HG03354 (cell line): ENCODE data around the gene GSG1L.

Experiments used
- ATAC-seq: cut with Tn5 transposase; IDR thresholded peaks from one replicate; pipeline ENCODE4 v1.9.1; 2021; ENCODE audit warnings: mild to moderate bottlenecking; ENCODE audit not compliant: unreplicated experiment, poor library complexity, severe bottlenecking

GSG1L gene

DNA sequence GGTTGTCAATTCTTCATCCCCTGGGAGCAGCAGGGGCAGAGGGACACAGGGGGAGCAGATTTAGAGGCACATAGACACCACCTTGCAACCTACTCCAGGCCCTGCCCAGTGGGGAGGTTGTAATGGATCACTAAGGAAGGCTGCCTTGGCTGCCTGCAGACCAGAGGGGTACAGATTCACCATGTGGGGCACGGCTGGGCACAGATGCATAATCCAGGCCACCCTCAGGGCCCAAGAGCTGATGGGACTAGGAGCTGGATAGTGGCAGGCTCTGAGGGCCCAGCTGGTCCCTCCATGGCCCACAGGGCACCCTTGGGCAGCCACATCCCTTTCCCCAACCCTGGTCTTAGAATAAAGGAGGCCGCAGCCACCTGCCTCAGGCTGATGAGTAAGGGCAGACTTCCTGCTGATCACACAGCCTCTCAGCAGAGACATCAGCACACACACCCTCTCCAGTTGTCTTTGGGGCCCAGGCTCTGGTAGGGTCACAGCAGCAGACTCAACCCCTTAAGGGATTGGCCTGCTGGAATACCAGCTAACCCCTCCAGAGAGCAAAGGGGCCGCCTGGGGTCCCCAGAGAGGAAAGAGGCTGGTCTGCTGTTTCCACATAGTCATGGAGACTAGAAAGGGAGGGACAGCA is 224.9 kb downstream of the GSG1L start:
- ATAC-seq, result no peak

DNA sequence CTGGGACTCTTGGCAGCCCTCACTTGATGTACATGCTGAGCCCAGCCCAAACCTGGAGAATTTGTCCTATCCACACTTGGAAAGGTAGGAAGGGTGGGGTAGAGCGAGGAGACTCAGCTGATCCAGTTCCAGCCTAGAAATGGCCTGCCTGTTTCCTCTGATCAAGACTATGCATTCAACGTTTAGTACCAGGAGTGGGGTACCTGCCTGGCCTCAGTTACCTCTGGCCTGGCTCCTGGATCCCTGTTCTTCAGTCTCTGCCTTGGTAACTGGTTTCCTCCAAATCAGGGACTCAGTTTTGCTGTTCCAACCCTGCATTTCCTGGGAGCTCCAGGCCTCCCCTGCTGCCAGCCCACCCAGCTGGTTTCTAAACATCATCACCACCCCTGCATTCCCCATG is 233.5 kb downstream of the GSG1L start:
- ATAC-seq, result no peak

DNA sequence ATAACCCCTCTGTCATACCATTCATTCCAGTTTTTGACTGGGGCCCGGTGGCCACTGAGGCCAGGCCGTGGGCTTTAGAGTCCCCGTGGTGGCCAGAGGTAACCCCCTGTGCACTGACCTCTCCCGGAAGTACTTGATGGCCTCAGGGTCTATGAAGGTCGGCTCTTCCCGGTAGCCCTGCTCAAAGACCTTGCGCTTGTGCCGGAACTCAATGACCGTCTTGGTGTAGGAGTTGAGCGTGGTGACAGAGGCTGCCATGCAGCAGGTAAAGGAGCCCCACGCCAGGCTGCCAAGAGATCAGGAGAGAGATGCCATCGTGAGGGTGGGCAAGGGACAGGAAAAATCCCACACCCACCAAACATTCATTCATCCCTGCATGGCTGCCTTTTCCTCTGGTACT is 234.8 kb downstream of the GSG1L start:
- ATAC-seq, result no peak

DNA sequence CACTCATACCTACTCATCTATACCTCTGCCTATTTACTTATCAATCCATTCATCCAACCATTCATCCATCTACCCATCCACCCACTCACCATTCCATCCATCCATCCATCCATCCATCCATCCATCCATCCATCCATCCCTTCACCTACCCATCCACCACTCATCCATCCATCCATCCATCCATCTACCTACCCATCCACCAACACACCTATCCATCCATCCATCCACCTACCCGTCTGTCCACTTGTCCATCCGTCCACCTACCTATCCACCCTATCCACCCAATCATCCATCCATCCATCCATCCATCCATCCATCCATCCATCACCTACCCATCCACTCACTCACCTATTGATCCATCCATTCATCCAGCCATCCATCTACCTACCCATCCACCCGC is 235.7 kb downstream of the GSG1L start:
- no peak for ATAC-seq

DNA sequence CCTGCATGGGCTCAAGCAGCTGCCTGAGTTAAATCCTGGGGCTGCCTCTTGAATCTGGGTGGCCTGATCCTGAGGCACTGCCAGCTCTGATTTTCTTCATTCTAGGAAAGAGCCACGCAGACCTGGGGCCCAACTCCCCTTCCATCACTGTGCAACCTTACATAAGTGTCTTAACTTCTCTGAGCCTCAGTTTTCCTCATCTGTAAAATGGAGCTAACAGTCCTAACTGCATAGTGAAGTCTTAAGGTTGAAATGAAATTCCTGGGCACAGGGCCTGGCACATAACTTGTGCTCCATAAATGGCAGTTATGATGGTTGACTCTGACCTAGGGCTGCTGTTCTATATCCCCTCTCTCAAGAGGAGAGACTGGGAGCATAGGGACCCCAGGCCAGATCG is 236.6 kb downstream of the GSG1L start:
- no peak for ATAC-seq

DNA sequence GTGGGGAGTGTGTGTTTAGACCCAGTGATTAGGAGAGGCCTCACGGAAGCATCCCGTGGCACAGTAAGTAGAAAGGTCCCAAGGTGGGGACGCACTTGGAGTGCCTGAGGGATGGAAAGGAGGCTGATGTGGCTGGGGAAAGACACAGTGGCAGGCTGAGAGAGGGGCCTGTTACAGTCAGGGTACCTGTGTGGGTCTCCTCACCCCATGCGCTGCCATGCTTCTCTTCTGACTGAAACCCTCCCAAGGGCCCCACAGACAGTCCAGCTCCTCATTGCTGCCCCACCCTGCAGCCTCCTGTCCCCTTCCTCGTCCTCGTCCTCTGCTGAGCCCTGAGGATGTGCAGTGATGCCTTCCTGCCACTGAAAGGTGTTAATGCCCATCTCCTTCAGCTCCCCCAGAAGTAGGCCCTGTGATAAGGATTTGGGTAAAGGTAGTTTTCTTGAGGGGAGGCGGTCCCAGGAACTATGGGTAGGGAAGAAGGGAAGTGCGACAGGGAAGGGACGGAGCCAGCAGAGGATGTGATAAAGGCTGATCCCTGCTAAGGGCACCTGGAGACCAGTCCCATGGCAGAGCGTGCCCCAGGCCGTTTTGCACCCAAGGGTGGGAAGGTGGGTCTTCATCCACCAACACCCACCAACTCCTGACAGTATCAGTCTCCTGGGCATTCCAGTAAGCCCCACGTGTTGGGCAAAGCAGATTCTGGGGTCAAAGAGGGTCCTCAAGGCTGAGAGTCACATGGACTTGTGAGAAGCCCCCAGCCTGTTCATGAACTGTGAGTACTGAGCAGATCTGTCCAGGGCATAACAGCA is 237.2 kb downstream of the GSG1L start:
- ATAC-seq, result no peak

DNA sequence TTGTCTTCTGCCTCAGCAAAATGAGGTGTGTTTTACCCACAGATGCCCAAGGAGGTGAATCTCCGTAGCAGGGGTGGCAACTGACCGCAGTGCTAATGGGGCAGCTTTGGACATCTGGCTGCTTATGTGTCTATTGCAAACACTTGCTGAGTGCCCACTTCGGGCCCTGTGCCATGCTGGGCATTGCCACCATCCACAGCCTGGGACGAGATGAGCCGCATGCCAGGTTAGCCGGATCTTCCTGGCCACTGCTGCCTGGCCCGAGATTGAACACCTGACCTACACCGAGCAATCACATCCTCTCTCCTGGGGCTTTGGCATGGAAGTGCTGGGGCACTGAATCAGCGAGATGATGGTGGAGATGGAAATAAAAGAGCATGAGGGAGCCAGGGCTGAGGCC is 238.7 kb downstream of the GSG1L start:
- ATAC-seq, result no peak

DNA sequence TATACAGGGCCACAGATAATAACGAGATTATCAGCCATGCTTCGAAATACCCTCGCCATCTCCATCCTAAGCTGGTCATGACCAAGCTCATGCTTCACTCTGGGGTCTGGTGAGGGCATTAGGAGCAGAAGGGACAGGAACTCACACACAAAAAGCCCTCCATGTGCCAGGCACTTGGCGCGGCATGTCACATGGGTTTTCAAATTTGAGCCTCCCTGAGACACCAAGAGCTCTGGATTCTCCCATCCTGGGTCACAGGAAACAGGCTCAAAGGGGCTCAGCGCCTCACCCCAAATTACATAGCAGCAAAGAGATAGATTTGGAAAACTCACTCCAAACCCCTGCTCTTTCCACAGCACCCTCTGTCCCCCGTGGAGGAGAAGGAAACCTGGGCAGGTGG is 239.5 kb downstream of the GSG1L start:
- ATAC-seq, result no peak

DNA sequence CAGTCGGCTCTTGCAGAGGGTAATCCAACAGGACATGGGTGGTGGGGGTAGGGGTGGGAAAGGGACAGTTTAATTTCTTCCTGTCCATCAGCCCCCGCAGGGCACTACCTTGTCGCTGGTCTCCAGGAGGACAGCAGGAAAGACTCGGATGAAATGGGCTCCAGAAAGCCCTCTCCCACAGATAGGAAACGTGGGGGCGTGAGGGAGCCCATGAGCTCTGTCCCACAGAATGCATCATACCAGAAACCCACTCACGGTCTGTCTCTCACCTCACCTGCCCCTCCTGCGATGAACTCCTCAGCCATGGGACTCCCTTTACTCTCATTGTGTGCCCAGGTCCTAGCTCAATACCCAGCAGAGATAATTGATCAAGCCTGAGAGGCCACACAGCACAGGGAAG is 240.1 kb downstream of the GSG1L start:
- no peak for ATAC-seq

DNA sequence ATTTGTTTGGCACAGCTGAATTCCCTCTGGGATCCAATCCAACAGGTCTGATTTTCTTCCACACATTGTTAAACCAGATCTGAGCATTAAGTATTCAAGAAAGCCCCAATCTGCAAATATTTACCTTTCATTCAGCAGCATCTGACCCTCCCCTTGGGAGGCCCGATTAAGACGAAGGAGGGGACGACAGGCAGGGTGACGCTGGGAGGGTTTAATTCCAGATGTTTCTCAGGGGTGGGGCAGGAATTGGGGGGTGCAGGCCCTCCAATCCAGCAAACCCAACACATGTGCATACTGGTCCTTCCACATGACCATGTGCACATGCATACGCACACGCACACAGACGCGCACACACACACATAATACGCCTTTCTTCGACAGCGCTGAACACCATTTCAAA is 240.5 kb downstream of the GSG1L start:
- ATAC-seq, result no peak

DNA sequence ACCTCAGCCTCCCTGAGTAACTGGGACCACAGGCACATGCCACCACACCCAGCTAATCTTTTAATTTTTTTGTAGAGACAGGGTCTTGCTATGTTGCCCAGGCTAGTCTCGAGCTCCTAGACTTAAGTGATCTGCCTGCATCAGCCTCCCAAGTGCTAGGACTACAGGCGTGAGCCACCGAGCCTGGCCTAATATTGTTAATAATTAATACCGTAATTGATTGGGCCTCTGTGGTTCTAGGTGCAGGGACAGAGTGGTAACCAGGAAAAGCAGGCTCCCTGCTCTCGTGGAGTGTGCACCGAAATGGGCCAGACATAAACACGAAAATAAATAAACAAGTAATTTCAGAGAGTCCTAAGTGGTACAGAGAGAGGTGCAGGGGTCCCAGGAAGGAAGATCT is 241.0 kb downstream of the GSG1L start:
- no peak for ATAC-seq

DNA sequence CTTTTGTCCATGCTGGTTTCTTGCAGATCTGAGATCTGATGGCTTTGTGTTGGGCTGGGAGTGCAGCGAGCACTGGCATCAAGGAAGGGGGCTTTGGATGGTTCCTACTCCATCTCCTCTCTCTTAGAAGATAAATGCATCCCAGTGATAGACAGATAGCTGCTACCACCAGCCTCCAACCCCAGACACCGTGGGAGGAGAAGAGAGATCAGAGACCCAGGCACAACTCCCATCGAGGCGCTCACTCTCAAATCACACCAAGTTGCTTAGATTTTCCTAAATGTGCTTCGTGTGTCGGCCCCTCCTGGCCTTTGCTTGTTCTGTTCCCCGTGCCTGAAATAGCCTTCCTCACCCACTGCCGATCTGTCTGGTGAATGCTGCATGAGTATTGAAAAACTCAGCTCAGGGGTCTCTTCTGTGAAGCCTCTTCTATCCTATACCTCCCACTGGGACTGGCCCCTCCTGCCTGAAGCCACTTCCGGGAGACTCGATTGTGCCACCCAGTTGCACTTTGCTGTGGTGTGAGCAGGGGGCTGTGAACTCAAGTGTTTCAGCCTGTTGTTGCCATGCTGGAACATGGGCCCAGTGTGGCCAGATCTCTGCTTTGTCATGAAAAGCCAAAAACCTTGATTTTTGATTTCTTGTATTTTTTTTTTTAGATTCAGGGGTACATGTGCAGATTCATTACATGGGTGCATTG is 242.7 kb downstream of the GSG1L start:
- no peak for ATAC-seq

DNA sequence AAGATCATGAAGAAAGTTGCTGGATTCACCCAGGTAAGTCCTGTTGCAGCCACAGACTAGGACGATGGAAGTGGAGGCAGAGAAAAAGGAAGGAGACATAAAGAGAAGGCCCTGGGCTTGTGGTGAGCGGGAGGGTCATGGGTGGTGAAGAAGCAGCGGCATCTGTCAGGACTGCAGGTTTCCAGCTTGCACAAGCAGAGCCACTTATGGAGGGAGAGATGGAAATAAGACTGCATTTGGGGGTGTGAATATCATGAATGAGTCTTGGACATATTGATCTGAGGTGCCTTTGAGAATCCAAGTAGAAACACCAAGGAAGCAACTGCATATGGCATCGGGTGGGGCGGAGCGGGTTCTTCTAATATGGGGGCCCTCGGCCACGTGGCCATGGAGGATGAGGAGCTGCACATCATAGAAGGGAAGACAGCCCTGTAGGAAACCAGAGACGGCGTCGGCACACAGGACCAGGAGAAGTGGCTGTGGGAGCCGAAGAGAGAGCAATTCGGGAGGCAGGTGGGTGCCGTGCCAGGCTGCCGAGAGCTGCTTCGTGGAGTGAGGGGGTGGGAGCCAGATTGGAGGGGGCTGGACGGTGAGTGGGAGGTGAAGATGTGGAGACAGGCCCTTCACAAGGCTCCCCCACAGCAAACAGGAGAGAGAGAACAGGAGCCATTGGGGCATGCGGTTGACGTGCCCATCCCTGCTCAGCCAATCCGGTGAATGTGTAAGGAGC is 243.5 kb downstream of the GSG1L start:
- ATAC-seq, result no peak

DNA sequence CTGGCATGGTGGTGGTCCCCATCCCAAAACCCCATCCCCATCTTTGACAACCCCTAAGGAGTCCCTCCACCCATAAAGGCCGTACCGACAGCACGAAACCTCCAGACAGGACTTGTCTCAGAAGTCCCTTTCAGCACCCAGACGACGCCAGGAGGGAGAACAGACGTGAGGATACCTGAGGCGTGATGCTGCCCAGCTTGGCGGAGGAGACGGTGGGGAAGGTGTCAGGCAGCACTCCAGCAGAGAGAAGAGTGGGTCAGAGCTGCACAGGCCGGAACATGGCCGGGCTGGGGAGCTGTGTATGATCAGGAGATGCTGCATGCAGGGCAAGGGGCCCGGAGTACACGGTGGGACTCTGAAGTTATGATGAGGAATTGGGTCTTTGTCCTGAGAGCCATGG is 244.2 kb downstream of the GSG1L start:
- ATAC-seq, result no peak

DNA sequence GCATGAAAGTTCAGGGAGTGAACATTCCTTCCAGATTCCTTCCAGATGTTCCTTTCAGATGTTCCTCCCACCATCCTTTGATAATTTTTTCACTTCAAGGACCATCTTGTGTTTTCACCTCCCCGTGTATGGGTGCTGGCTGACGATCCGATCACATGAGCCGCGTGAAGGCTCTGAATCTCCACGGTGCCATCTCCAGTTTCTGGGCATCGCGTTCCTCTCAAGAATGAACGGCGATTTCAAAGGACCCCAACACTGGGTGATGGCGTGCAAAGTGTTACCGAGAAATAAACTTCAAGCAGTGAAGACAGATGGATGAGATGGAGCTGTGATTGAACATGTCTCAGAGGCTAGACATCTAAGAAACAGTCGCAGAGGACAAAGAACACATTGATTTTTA is 245.3 kb downstream of the GSG1L start:
- ATAC-seq, result no peak

DNA sequence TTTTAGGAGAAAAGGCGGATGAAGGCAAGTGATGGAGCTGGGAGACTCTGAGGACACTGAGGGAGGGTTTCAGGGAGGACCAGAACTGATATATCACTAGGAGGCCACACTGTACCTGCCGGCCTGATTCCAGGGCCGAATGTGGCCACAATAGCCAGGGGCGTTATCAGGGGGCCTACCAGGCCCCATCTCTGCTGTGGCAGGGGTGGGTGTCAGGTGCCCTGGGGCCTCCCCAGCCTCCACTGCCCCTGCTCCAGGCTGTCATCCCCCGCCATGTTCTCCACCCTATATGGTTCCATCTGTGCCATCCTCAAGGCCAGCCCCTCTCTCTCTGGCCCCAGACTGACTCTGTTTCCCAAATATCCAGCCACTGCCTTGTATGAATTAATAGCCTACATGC is 246.5 kb downstream of the GSG1L start:
- no peak for ATAC-seq

DNA sequence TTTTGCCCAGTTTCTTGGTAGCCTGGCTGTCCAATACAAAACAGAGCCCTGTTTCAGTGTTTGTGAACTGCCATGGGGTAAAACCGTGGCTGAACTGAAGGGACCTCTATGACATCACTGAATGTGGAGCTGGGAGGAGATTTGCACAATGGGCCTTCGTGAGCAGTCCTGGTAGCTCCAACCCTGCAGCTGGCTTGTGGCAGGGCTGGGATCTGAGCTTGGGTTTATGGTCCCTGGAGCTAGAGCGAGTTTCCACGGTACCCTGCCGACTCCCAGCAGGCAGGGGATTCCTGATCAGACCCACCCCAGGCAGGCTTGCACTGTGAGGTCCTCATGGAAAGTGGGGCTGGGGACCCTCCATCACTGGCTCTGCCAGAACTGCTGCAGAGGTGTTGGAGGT is 247.0 kb downstream of the GSG1L start:
- ATAC-seq, result no peak

DNA sequence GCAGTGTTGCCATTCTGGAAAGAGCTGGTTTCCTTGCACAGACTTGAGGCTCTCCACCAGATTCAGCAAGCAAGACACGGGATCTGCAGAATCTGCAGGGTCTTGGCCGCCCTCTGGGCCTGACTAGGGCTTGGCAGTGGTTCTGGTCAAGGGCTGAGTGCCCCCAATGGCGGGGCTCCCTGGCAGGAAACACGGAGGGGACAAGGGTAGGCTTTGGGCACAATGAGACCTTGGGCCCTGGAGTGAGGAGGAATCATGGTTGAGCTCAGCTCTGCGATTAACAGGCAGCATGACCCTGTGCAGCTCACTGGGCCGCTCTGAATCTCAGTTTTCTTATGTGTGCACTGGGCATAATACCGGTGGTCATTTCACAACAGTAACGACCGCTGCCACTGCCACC is 249.9 kb downstream of the GSG1L start:
- no peak for ATAC-seq

DNA sequence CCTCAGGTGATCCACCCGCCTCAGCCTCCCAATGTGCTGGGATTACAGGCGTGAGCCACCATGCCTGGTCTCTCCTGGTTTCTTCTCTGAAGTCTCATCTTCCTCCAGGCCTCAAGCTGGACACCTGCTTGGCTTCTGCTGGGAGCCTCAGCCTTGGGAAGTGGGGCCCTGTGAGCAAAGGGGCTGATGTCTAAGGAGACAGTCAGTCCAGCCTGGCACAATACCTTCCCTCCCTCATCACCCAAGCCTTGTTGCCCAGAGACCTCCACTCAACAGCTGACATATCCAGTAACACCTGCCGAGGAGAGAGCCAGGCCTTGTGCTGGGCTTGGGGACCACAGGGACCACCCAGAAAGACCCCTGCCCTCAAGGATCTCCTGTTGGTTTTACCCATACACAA is 251.6 kb downstream of the GSG1L start:
- no peak for ATAC-seq

DNA sequence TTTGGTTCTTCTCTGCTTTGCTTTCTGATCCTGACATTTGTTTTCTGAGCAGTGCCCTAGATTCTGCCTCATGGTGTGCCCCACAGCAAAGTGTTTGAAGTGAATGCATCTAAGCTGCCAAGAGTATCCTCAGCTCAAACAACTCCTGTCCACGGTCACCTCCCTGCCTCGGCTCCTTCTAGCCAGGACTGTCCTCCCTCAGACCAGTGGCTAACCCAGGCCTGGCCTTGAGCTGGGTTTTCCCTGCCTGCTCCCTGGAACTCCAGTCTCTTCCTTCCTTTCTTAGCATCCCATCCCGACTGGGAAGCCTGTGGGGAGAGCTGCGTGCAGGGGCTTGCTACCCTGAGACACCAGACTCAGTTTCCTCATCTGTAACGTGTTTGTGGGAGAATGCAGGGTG is 256.5 kb downstream of the GSG1L start:
- no peak for ATAC-seq
